IPS DF 6.9 (cell line): ENCODE data around the gene AGT.

Experiments used
- DNase-seq: peaks from one replicate; pipeline ENCODE4 v3.0.0-alpha.2; 2013; ENCODE audit warnings: low read depth, low spot score
- H3K27ac ChIP-seq: one replicate; pipeline ENCODE4 v1.5.1; 2013; ENCODE audit warnings: low read length, control low read depth
- H3K27me3 ChIP-seq: 2 replicates; pipeline ENCODE4 v1.6.1; 2013; ENCODE audit warnings: mild to moderate bottlenecking, low read length; ENCODE audit not compliant: control insufficient read depth, insufficient read depth
- H3K36me3 ChIP-seq: 2 replicates; pipeline ENCODE4 v1.6.1; 2013; ENCODE audit warnings: low read length; ENCODE audit not compliant: control insufficient read depth, insufficient read depth
- H3K4me1 ChIP-seq: 2 replicates; pipeline ENCODE4 v1.6.1; 2013; ENCODE audit warnings: low read length; ENCODE audit not compliant: control insufficient read depth, insufficient read depth
- H3K4me3 ChIP-seq: 2 replicates; pipeline ENCODE4 v1.5.1; 2013; ENCODE audit warnings: mild to moderate bottlenecking, low read length
- H3K9me3 ChIP-seq: 2 replicates; pipeline ENCODE4 v1.6.1; 2013; ENCODE audit warnings: low read length, inconsistent platforms; ENCODE audit not compliant: control insufficient read depth, insufficient read depth
- WGBS: extraction: QIAGEN DNeasy Blood & Tissue Kit; methylation state at CpG from one replicate; pipeline ENCODE4 v1.1.7; 2013; ENCODE audit warnings: mixed read lengths, missing lambda C conversion rate; ENCODE audit not compliant: insufficient read length, insufficient coverage; 5-methylcytosine and 5-hydroxymethylcytosine counted together

AGT gene

DNA sequence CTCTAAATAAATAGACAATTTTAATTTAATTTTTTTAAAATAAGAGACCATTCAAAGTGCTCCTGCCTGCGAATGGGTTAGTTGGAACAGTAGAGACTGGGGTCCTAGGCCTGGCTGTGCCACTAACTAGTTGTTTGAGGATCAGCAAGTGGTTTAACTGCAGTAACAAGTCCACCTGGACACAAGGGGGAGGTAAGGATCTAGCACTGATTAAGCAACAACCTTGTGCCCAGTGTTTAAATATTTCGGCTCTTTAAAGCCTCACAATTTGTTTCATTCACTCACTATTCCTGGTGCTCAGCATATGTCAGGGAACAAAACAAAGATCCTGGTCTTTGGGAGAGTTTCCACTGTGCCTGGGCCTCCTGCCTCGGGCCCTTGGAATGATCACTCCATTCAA, 1.6 kb upstream of the AGT start:
- Histone ChIP-seq H3K27ac (no peak overlapping the region), H3K36me3 (no peaks in the 10 kb centered on the region), H3K4me1 (no peaks in the 10 kb centered on the region), H3K4me3 (no peak overlapping the region), H3K27me3 (no peaks in the 10 kb centered on the region), H3K9me3 (no peaks in the 10 kb centered on the region)
- DNase-seq: no peak
- no CpG with 5 or more reads among the region's 3 CpGs for WGBS

DNA sequence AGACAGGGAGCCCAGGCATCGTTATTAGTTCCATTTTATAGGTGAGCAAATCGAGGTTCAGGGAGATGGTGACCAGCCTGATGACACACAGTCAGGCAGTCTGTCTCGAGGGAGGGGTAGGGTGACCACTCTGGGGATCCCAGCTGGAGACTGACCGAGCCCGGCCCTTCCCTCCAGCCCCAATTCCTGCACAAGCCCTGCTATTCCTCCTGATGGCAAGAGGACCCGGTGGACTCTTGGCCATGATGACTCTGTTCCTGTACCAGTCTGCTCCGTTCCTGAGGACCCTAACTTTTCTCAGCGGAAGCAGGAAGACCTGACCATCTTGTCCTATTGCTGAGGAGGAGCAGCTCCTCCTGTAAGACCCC, 391 bp downstream of the AGT start:
- no peak for DNase-seq
- no peaks in the 10 kb centered on the region for H3K4me1 ChIP-seq
- WGBS: no CpG with 5 or more reads among the region's 8 CpGs
- H3K27ac ChIP-seq: no peak overlapping the region
- H3K4me3 ChIP-seq: no peak overlapping the region
- no peaks in the 10 kb centered on the region for H3K36me3 ChIP-seq
- no peaks in the 10 kb centered on the region for H3K27me3 ChIP-seq
- no peaks in the 10 kb centered on the region for H3K9me3 ChIP-seq

DNA sequence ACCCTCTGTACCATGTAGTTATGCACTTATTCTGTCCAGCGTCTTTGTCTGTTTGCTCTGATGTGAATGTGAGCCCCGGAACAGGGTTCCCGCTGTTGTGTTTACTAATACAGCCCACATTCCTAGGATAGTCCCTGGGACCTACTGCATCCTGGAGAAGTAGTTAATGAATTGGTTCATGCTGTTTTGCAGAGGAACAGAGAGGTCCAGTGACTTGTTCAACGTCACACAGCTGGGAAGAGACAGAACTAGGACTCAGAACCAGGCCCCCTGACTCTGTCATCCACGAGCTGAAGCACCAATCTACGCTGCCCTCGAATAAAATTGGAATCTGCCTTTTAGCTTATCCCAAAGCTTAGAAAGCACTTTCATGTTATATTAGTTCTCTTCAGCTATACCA, 784 bp downstream of the AGT start:
- WGBS: no CpG with 5 or more reads among the region's 7 CpGs
- no peak overlapping the region for H3K27ac ChIP-seq

DNA sequence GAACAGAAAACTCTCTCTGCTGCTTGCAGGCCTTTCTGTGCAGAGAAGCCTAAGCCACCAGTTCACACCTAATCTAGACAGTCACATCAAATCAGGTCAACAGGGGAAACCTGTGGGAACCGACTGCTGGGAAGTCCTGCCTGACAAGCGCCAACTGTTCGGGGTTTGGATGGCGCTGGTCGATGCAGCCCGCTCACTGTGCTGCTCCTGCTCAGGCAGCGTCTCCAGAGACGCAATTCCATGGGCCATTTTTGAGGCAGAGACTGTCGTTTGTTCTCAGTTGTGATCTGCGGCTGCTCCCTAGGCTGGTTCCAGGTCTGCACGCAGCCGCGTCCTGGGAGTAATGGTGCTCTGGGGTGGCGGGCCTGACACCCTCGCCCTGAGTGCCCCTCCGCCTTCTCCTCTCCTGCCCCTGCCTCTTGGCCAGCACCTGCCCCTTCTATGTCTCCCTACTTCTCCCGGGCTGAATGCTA, 1.4 kb downstream of the AGT start:
- Histone ChIP-seq H3K4me1 (no peaks in the 10 kb centered on the region), H3K9me3 (no peaks in the 10 kb centered on the region), H3K27me3 (no peaks in the 10 kb centered on the region), H3K4me3 (no peak overlapping the region), H3K27ac (no peak overlapping the region), H3K36me3 (no peaks in the 10 kb centered on the region)
- no CpG with 5 or more reads among the region's 17 CpGs for WGBS
- no peak for DNase-seq

More for the DNA sequence above, 784 bp downstream of the AGT start:
- H3K4me1 ChIP-seq: no peaks in the 10 kb centered on the region
- no peaks in the 10 kb centered on the region for H3K27me3 ChIP-seq
- H3K9me3 ChIP-seq: no peaks in the 10 kb centered on the region
- H3K36me3 ChIP-seq: no peaks in the 10 kb centered on the region
- H3K4me3 ChIP-seq: no peak overlapping the region
- DNase-seq: no peak

DNA sequence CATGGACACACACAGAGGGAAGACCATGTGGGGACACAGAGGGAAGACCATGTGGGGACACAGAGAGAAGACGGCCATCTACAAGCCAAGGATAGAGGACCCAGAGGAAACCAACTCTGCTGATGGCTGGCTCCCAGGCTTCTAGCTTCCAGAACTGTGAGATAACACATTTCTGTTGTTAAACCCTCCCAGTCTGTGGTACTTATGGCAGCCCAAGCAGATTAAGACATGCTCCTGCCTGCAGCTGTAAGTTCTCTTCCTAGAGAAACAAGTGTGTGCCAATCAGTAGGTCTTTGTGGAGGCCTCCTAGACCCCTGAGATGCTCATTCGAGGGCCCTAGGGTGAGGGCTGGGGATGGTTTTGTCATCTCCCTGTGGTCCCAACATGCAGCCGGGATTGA, 2.7 kb downstream of the AGT start:
- Histone ChIP-seq H3K36me3 (no peaks in the 10 kb centered on the region), H3K27ac (no peak overlapping the region), H3K27me3 (no peaks in the 10 kb centered on the region), H3K9me3 (no peaks in the 10 kb centered on the region), H3K4me3 (no peak overlapping the region), H3K4me1 (no peaks in the 10 kb centered on the region)
- no CpG with 5 or more reads among the region's 3 CpGs for WGBS
- no peak for DNase-seq

DNA sequence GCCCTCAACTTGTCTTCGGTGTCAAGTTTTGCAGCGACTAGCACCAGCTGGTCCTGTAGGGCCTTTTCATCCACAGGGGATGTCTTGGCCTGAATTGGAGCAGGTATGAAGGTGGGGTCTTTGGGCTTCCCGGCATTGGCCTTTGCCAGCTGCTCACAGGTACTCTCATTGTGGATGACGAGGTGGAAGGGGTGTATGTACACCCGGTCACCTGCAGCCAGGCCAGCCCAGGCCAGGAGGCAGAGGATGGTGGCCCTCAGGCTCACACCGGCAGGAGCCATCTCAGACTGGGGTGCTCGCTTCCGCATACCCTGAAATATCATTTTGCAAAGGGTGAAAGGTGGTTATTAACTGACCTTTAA, 3.4 kb downstream of the AGT start:
- no peaks in the 10 kb centered on the region for H3K36me3 ChIP-seq
- H3K4me3 ChIP-seq: no peak overlapping the region
- H3K27ac ChIP-seq: no peak overlapping the region
- no peaks in the 10 kb centered on the region for H3K27me3 ChIP-seq
- no peaks in the 10 kb centered on the region for H3K9me3 ChIP-seq
- no peak for DNase-seq
- WGBS: no CpG with 5 or more reads among the region's 8 CpGs
- no peaks in the 10 kb centered on the region for H3K4me1 ChIP-seq

DNA sequence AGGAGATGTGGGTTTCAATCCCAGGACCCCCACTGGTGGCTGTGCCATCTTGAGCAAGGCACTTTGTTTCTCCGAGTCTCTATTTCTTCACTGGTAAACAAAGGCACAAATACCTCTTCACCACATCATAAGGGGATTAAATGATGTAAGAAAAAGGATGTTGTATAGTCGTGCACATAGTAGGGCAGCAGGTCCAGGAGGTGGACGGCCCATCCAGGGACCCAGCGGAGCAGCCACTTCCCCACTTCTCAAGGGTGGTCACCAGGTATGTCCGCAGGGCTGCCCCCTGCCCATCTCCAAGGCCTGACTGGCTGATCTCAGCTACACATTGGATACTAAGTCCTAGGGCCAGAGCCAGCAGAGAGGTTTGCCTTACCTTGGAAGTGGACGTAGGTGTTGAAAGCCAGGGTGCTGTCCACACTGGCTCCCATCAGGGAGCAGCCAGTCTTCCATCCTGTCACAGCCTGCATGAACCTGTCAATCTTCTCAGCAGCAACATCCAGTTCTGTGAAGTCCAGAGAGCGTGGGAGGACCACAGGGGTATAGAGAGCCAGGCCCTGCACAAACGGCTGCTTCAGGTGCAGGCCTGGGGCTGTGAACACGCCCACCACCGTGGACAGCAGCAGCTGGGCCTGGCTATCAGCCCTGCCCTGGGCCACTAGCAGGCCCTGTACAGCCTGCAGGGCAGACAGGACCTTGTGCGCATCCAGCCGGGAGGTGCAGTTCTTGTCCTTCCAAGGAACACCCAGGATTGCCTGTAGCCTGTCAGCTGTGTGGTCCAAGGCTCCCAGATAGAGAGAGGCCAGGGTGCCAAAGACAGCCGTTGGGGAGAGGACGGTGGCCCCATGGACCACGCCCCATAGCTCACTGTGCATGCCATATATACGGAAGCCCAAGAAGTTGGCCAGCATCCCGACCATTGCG, 4.0 kb downstream of the AGT start:
- no CpG with 5 or more reads among the region's 18 CpGs for WGBS
- Histone ChIP-seq H3K4me1 (no peaks in the 10 kb centered on the region), H3K27me3 (no peaks in the 10 kb centered on the region), H3K27ac (no peak overlapping the region), H3K36me3 (no peaks in the 10 kb centered on the region), H3K9me3 (no peaks in the 10 kb centered on the region), H3K4me3 (no peak overlapping the region)
- no peak for DNase-seq

DNA sequence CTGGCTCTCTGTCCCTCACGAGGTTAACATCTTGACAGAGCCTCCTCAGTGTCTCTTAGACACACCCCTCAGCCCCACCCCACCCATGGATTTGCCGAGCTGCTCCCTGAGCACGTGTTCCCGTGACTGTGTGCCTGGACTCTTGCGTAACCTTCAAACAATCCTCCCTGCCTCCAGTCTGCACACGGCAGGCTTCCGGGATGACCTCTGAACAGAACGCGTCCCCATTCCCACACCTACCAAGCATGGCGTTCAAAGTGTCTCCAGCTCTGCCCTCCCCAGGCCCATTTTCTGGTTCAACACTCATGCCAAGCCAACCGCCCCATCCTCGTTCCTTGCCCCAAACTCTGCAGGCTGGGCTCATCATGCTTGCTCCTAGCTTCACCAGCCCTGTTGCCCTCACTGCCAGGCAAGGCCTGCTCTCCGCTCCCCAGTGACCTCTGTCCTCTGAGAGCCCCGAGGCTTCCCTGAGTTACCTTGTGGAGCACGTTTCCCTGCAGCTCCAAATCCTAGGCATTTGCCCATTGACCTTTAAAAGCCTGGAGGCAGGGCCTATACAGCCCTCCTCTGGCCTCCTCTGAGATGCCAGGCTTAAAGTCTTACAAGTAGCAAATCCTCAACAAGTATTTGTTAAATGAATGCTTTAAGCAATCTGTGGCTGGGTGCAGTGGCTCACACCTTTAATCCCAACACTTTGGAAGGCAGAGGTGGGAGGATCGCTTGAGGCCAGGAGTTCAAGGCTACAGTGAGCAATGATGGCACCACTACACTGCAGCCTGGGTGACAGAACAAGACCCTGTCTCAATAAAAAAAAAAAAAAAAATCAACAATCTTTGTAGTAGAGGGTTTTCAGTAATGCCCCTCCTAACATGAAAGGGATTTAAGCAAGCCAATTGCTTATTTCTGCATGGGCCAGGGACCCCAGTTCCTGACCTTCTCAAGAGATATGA, 5.0 kb downstream of the AGT start:
- WGBS: no CpG with 5 or more reads among the region's 16 CpGs
- no peak for DNase-seq
- H3K27ac ChIP-seq: no peak overlapping the region

DNA sequence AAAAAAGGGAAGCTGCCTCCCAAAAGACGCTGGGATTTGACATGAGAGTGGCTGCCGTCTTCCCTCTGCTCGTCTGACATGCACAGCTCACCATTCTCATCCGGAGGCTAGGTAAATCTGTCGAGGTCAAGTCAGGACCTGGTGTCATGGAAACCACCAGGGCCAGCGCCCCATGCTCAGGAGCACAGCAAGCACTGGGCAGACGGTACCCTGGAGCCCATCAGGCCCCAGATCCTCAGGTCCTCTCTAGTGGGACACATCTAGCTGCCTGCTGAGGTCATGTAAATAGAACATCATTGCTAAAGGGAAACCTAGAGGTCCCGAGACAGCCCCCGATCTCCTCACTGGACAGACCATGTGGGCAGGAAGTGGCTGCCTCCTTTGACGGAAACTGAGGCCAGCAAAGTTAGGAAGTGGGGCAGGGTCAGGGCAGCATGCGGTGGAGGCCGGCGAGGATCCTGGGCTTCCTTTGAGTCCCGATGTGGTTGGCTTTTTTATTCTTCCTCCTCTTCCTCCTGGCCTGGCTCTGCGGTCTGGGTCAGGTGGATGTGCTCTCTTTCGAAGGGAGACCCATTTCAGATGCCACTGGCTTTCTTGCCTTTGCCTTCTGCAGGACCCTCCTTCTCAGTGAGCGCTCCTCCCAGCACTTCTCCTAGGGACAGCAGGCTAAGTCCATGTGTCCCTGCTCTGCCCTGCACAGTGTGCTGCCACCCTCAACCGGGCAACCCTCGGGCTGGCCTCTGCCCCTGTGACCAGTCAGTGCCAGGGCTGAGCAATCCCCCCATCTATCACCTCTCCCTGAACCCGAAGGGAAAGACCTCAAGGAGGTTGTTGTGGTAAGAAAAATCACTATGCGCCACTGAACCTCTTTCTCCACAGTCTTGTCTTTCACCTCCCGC, 5.9 kb downstream of the AGT start:
- DNase-seq: no peak

More for the DNA sequence above, 5.0 kb downstream of the AGT start:
- Histone ChIP-seq H3K36me3 (no peaks in the 10 kb centered on the region), H3K27me3 (no peaks in the 10 kb centered on the region), H3K4me1 (no peaks in the 10 kb centered on the region), H3K4me3 (no peak overlapping the region), H3K9me3 (no peaks in the 10 kb centered on the region)

More for the DNA sequence above, 5.9 kb downstream of the AGT start:
- H3K27ac ChIP-seq: no peak overlapping the region
- H3K36me3 ChIP-seq: no peaks in the 10 kb centered on the region
- WGBS: no CpG with 5 or more reads among the region's 22 CpGs
- no peaks in the 10 kb centered on the region for H3K27me3 ChIP-seq
- H3K4me1 ChIP-seq: peaks cover 1% of the 10 kb centered on the region; the same call in 1 of the 2 replicates
- H3K9me3 ChIP-seq: no peaks in the 10 kb centered on the region
- H3K4me3 ChIP-seq: no peak overlapping the region
